HG02642 (cell line): Measurements from ENCODE around the gene LGALS7.

Experiments used
- ATAC-seq: cut with Tn5 transposase; IDR thresholded peaks from one replicate; pipeline ENCODE4 v1.9.1; 2021; ENCODE audit warnings: mild to moderate bottlenecking; ENCODE audit not compliant: unreplicated experiment, poor library complexity

Gene LGALS7

GRCh38 chr19:38742296-38742695 is 31.0 kb downstream of the LGALS7 start:
- ATAC-seq: no peak

DNA sequence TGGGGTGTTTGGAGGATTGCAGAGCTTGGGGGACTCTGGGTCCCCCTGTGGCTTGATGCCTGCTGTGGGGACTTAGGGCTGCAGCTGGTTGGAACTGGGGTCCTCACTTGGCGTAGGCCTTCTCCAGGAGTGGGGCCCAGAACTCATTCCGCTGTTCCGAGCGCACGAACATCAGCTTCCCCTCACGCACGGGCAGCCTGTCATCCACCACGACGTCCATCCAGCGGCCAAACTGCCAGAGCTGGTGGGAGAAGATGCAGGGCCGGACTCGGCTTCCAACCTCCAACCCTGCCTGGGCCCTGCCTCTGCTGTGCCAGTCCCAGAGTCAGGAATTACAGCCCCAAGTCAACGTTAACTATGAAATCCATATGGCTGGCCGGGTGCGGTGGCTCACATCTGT is 31.6 kb downstream of the LGALS7 start:
- no peak for ATAC-seq

GRCh38 chr19:38740932-38741331 is 32.4 kb downstream of the LGALS7 start:
- ATAC-seq: no peak

- no peak for ATAC-seq
Measured at GRCh38 chr19:38740257-38740592, 33.1 kb downstream of the LGALS7 start.

DNA sequence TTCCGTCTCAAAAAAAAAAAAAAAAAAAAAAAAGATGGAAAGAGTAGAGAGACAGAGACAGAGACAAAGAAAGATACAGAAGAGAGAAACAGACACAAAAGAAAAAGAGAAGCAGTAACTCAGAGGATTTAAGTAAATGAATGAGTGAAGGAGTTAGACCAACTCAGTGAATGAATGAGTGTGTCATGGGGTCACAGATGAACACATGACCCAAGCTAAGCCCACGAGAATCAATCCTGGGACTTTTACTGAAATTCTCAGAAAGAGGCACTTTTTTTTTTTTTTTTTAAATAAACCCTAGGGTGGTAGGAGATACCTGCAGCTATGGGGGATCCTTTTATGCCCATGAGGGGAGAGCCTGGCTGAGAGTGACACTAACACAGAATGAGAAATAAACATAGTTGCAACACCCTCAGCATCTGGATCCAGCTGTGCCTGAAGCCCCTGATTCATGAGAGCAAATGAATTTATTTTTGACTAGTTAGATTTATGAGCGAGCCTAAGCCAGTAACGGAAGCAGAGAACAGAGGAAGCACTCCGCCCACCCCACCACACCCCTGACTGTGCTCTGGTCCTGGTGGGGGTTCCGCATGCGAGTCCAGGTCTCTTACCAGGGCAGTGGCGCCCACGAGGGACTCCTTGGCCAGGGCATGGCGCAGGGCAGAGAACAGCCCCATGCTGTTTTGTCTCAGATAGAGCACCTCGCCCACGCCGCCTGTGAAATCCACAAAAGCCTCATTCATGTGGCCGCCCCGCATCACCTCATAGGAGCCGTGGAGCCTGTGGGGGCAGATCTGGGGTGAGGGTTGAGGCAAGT is 33.7 kb downstream of the LGALS7 start:
- no peak for ATAC-seq

DNA sequence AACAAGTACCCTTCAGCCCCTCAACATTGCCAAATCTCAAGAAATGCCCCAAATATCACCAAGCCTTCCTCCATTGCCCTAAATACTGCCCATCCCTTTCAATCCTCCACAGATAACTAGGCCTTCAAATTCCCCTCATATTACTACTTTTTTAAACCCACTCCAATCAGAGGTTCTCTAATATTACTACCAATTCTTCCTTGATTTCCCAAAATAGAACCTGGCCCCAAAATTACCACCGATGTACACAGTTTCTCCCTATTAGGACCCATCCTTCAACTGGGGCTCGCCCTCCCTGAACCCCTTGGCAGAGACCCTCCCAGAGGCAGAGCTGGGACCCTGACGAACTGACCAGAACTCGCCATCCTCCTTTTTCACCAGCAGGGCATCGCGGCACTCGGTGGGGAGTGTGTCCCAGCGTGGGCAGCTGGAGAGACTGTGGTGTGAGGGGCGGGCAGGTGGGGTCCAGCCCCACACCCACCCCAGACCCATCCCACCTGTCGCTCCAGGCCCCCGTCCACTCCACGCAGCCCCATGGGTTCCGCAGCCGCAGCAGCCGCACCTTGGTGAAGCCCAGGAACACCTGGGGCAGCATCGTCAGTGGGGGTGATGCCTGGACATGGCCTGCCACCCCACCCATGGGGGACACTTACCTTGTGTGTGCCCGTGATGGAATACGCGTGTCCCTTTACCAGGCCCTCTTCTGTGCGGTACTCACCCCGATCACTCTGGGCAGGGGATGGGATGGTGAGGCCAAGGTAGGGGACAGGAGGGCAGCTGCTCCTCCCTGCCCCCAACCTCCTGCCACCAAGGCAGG is 35.2 kb downstream of the LGALS7 start:
- no peak for ATAC-seq

DNA sequence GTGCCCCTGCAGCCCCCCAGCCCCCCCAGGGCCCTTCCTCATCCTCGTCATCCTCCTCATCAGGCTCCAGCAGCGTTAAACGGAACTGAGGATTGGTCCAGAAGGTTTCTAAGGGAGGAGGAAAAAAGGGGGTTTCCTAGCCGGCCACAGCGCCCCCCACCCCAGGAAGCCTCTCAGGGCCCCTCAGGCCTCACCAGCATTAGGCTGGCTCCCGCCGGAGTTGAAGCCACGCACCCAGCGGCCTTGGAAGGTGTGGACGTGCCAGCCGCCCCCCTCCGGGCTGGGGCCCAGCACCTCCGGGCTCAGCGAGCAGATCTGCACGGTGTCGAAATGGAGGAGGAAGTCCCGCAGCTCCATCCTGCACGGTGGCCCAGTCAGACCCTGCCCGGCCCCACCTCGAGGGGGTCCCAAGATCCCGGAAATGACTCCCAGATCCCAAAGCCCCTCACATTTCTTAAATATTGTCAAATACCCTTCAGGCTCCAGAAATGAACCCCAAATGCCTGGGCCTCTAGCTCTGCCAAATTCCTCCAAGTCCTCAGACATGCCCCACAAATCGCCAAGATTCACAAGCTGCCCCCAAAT is 35.9 kb downstream of the LGALS7 start:
- no peak for ATAC-seq

DNA sequence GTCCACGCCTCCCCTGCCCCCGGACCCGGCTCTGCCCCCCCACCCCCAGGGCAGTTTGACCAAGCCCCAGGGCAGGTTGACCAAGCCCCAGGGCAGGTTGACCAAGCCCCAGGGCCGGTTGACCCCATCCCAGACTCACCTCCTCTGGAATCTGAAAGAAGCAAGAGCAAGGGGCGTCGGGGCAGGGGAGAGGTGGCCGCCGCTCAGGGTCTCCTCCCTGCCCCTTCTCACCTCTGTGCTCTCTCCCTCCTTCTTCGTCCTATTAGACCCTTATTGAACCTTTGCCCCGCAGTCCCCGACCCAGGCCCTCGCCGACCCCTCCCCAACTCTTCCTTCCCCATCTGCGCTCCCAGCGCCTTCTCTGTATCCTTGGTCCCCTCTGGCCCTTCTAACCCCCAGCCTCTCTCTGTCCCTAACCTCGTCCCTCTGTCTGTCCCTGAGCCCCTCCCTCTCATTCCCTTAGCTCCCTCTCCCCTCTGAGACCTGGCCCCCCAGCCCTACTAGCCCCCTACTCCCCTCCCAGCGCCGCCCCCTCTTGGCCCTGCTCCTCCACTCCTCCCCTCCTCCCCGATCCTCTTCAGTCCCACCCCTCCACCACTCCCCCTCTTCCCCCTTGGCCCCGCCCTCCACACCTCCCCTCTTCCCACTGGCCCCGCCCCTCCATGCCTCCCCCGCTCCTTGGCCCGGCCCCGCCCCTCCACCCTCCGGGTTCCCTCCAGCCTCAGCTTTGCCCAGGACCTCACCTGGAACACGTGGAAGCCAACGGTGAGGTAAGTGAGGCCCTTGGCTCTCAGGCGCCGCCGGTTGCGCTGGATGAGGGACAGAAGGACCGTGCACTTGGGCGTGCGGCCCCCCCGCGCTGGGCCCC is 36.7 kb downstream of the LGALS7 start:
- no peak for ATAC-seq

GRCh38 chr19:38736036-38736412 is 37.3 kb downstream of the LGALS7 start:
- ATAC-seq: no peak

- no peak for ATAC-seq
Measured at GRCh38 chr19:38735257-38735686, 38.0 kb downstream of the LGALS7 start.

DNA sequence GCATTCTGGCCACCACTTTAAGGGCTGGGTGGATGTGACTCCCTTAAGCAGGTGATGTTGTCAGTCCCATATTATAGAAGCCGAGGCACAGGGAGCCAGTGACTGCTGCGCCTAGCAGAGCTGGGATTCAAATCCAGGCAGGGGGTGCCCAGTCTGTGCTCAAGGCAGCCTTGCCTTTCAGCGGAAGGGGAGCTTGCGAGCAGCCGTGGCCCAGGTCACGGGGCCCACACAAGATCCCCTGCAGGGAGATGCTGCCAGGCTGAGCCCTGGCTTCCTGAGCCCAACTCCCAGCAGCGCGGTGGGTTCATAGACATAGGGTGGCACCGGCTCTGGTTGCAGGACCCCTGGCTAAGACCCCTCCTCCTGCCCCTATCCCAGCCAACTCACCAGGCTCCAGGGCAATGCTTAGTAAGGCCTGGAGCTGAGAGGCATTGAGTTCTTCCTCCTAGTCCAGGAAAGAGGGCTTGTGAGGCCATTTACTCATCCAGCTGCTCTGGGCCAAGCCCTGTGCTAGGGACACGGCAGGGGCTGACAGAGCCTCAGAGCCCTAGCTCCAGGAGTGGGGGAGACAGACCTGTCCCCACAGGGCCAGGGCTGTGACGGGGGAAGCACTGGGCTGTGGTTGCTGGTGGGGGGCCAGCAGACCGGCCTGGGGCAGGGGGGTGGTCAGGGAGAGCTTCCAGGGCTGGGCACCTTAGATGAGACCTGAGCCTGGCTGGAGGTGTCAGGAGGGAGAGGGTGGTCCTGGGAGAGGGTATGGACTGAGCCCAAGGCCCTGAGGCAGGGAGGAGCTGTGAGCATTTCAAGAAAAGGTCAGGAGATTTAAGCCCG is 38.7 kb downstream of the LGALS7 start:
- ATAC-seq: no peak

GRCh38 chr19:38734176-38734425 is 39.2 kb downstream of the LGALS7 start:
- ATAC-seq: no peak

DNA sequence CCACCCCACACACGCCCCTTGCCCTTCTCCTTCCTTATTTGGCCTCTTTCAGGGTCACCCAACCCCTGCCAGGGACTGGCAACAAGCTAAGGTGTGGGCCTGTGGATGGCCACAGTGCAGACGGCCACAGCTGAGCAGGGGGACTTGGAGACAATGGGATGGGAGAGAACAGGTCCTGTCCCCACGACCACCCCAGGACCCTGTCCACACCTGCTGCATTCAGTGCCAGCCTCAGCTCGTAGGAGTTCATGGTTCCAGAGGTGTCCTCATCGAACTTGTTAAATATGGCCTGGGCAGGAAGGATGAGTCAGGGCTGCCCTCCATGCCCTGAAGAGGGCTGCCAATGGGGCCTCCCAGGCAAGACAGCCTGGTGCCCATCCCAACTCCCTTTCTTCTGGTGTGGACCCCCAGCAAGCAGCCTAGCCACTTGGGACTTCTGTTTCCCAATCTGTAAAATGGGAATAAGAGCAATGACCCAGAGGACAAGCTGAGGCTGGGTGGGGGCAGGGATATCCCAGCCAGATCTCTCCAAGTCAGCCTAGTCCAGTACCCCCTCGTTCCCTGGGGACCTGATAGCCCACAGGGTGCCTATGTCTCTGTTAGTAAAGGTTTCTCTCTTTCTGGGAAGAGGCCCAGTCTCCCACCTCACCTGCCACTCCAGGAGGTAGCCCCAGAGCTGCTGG is 39.7 kb downstream of the LGALS7 start:
- no peak for ATAC-seq

- no peak for ATAC-seq
Measured at GRCh38 chr19:38733241-38733492, 40.1 kb downstream of the LGALS7 start.

DNA sequence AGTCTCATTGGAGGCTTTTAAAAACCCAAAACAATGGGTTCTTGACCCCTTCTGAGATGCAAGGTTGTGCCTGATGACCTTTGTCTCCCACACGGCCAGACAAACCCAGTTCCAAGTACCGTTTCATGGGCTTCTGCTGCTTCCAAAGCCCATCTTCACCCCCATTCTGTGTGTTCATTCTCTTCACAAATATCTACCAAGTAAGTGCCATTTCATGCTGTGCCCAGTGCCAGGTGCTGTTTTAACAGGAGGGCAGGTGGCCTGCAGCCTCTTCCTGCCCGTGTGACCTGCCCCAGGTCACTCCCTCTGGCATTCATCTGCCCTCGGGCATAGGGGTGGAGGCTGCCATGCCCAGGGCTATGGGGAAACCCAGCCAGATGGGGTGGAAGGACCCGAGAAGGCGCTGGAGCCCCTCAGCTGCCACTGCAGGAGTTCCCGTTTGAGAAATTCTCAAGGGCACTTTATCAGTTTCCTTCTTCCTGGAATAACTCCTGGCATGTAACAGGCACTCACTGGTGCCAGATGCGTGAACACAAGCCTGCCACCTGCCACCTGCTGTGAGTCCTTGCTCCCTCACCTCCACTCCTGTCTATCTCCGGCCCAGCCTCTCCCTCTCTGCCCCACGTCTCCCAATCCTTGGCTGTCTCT is 41.5 kb downstream of the LGALS7 start:
- no peak for ATAC-seq

GRCh38 chr19:38730731-38731589 is 42.4 kb downstream of the LGALS7 start:
- no peak for ATAC-seq

DNA sequence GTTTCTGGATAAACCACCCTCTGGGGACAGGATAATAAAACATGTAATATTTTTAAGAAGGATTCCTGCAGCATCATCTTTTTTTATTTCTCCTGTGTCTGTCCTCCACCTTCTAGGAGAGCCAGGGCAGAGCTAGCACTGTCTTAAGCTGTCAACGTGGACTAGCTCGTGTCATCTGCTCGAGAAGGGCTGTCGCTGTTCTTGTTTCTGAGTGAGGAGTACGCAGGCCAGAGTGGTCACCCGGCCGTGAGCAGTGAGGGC is 42.9 kb downstream of the LGALS7 start:
- no peak for ATAC-seq

GRCh38 chr19:38729653-38730469 is 43.5 kb downstream of the LGALS7 start:
- no peak for ATAC-seq
